Stimulated activated CD4-positive, alpha-beta T cell treated with anti-CD3 and anti-CD28 coated beads, Interleukin-15, amount 100 ng/mL, for 48 hours (primary cell): Measurements from ENCODE around the gene GPATCH2.
A peak's percentile ranks its signal among the peaks of the same experiment; 100 is the strongest.

Experiments used
- DNase-seq, 2 donors: peaks; one replicate each; pipeline ENCODE4 v3.0.0-alpha.2; 2020; ENCODE audit warnings: low read depth in 2 of 2

The GPATCH2 gene

DNA sequence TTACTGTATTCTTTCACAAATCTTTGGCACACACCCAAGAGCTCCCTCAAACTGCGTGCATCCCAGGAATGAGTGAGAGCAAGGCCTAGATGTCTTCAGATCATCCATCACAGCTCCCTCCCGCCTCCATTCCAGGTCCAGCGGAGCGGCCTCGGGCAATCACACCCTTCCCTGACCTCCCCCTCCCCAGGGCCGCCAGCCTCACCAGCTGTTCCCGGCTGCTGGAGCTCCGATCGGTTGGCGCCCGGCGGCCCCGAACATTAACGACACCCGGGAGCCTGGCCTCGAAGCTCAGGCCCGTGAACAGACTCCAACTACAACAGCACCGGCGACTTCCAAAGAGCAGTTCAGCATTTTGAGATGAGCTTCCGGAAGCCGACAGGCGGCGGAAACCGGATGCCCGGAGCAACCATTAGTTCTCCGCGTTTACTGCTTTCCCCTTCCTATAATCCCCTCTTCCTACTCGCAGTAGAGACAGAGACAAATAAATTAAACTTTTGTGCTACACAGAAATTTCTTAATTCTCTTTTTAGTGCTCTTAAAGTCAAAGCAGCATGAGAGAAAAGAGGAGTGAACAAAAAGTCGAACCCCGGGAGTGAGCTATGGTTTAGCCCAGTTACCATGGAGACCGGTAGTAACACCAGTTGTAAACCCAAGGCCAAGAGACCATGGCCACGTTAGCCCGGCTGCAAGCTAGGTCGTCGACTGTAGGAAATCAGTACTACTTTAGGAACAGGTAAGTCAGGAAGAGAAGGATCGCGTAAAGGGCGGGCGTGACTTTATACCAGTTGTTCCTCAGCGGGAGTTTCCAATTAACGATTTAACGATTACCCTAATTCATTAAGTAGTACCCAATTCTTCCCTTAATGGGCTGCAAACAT is at the start of gene GPATCH2, which contains the start of gene SPATA17:
Gene GPATCH2, minus strand, starts transcription at position 380 of the 881 bp plus-strand sequence. Its CDS starts 119 bp downstream, at position 261.
Gene SPATA17, plus strand, starts transcription at position 634 of the 881 bp plus-strand sequence. Its CDS starts 35 bp downstream, at position 669.
- DNase-seq, result peak; percentile 55 to 64

DNA sequence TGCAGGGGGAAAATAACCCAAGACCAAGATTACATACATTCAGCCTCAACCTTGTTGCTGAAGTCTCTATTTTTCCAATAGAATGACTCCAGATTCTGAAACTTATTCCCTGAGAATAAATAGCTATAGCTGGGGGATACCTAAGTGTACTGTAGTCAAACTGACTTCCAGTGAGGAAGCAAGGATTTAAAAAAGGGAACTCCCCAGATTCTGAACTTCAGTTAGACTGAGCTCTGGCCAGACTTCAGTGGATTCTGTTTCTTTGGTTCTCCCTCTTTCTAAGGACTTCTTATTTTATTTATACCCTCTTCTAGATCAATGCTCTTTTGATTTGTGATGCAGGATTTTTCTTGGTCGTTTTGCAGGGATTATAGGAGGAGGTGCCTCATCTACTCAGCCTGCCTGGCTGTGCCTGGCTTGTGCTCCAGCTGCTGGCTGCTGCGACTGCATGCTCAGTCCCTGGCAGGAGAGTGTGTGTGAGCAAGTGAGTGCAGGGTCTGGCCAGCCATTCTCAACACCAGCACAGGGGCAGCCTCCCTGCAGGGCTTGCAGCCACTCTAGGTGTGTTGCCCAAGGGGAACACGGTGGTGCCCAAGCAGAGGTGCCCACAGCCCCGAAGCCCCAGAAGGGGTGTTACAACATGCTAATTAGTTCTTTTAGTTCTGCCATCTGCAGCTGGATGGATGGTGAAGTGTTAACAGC is 43.3 kb upstream of the GPATCH2 start:
- no peak for DNase-seq

DNA sequence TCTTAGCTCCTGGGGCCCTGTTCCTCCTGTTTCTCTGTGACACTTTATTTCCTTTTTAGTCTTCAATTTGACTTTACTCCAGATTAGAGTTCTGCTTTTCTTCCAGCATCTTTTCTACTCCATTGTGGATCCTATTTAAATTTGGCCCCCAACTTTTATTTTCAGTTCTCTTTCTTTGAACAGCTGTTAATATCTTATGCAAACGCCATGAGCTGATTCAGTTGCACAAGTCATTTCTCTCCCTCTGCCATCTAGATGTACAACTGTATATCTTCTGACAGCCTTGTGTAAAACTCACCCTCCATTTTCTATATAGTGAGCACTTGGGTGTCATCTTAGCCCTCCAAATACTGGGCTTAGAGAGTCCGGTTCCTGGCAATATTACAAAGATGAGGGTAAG is 42.5 kb upstream of the GPATCH2 start:
- no peak for DNase-seq

DNA sequence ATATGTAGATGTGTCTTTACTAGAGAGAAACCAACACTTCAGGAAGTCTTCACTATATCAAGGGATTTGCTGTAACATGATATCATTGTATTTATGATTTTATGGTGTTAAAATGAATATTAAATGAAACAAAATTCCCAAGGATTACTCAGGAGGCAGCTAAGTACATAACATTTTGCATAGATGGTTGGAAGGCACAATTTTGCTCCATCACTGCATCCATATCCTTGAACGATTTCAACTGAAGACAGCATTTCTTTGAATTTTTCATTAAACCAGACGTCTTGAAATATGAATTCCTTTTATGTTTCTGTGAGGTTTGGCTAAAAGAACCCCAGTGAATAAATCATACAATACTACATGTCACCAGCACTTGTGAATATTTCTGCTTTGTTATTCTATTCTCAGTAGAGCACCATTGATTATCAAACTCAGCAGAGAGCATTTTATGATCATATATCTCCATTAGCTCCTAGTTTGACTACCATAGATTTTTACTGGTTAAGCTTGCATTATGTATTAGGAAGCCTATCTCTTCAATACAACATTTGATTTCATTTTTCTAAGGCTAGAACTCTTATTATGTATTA is 37.6 kb upstream of the GPATCH2 start:
- DNase-seq, result no peak

DNA sequence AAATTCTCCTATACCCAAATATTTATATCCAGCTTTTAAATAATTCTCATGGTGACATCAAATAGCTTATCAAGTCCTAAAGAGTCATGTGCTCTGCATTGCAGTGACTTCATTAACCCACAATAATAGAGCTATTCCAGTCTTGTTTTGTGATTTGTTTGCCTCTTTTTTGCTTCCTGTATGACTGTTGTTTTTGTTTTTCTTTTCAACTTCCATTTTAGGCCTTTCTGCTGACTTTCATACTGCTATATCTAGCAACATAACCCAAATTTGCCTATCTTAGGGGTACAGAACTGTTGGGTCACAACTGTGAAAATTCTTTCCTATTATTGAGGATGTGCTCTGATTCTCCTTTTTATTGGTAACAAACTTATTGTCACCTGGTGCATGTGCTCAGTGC is 30.5 kb upstream of the GPATCH2 start:
- DNase-seq, result no peak

DNA sequence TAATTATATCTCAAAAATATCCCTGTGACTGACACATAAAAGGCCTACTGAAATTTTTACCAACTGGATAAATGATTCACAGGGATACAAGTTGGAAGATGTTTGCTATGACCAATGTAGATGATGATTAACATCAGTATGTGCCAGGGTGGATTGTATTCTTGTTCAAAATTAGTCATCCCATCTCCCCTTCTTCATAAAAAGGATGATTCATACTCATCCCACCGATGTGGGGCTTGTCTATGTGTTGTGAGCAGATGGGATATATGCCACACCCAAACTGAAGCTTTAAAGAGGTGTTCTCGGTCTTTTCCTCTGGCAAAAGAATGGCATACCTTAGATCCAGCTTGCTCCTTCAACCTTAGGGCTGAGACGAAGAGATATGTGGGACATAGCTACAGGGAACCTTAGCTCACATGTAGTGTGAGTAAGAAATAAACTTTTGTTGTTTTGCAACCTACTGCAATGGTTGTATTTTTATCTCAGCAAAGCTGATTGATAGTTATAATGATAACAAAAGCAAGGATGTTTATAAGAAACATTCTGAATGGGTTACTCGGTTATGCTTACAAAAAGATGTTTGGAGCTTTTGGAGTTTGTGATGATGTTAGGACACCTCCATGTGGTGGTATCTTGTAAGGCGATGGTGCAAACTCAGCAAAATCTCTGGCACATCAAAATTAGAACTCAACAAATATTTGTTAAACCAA is 29.6 kb upstream of the GPATCH2 start:
- no peak for DNase-seq

- no peak for DNase-seq
Measured at GRCh38 chr1:217650674-217651073, 19.8 kb upstream of the GPATCH2 start.

- DNase-seq, result no peak
Measured at GRCh38 chr1:217647791-217648190, 16.9 kb upstream of the GPATCH2 start.

DNA sequence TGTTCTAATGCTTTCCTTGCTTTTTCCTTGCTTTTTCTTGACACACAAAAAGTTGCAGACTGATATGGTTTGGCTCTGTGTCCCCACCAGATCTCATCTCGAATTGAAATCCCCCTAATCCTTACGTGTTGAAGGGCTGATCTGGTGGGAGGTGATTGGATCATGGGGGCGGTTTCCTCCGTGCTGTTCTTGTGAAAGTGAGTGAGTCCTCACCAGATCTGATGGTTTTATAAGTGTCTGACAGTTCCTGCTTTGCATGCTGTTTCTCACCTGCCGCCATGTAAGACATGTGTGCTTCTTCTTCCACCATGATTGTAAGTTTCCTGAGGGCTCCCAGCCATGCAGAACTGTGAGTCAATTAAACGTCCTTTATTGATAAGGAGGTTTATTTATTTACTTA is 11.6 kb upstream of the GPATCH2 start:
- DNase-seq, result no peak

DNA sequence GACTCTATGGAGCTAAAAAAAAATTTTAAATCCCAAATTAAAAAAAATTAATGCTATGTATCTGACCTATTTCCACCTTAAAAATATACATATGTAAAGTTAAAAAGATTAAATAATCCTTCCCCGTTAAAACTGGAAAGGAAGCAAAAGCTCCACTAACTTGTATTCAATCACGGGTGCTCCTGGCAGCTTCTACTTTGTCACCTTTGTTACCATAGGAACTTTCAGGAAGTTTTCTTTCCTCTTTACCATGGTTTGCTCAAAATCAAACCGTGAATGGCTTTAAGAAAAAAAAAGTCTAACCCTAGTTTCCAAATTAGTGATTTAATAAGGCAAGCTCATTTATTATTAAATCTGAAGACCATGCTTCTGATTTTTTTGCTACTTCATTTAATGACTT is 3.5 kb downstream of the GPATCH2 start:
- DNase-seq, result no peak

GRCh38 chr1:217626321-217626720 is 4.6 kb downstream of the GPATCH2 start:
- no peak for DNase-seq

GRCh38 chr1:217622042-217622441 is 8.8 kb downstream of the GPATCH2 start:
- no peak for DNase-seq

GRCh38 chr1:217620814-217621213 is 10.1 kb downstream of the GPATCH2 start:
- no peak for DNase-seq

- DNase-seq, result no peak
Measured at GRCh38 chr1:217617126-217617525, 13.8 kb downstream of the GPATCH2 start.

GRCh38 chr1:217614200-217614712 is 16.6 kb downstream of the GPATCH2 start:
- no peak for DNase-seq

- no peak for DNase-seq
Measured at GRCh38 chr1:217605390-217605789, 25.5 kb downstream of the GPATCH2 start.

DNA sequence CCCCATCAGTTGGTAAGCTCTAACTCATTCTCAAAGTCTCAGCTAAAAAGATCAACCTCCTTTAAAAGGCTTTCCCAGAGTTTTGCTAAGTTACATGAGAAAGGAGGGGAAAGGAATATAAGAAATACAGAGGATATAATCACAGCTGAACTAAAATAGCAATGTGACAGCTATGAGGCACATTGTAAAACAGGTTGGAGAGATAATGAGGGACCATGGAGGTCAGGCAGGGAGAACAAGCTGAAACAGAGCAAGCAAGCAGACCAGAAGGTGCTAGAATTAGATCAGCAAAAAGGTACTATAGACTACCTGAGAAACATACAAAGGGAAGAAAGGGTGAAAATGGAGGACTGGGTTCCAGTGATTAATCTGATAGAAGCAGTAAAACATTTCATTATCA is 28.5 kb downstream of the GPATCH2 start:
- no peak for DNase-seq

DNA sequence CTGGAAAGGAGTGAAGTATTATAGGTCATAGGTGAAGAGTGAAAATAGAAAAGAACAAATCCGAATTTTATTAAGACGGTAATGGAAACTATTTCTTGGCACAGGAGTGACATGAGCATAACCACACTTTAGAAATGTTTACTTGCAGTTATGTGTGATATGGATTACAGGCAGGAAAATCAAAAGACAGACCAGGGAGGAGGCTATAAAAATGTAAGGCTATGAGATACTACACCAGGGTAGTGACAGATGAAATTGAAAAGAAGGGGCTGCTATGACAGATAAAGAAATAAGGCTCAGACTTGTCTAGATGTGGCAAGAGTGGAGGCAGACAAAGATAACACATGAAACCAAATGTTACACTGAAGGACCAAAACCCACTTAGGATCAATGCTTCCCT is 31.7 kb downstream of the GPATCH2 start:
- no peak for DNase-seq

- DNase-seq, result no peak
Measured at GRCh38 chr1:217590598-217590997, 40.3 kb downstream of the GPATCH2 start.

DNA sequence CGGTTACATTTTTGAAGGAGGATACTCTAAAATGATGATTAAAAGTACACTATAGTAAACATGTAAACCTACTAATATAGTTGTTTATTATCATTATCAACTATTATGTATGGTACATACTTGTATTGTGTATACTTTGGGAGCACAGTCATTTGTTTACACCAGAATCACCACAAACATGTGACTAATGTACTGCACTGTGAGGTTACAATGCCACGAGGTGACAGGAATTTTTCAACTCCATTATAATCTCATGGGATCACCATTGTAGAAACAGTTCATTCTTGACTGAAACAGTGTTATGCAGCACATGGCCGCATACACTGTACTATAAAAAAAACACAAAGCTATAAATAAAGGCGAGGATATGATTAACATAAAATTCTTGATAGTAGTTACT is 44.3 kb downstream of the GPATCH2 start:
- no peak for DNase-seq

- DNase-seq, result no peak
Measured at GRCh38 chr1:217585577-217585976, 45.3 kb downstream of the GPATCH2 start.
